IMR-90 (cell line): ENCODE data around the gene MROH2B. TPM values are rescaled to one million over a fixed set of nuclear protein-coding genes. Genes with fewer than 3 reads are reported as not detected.

Source experiments
- ATAC-seq: fragments of 200-7000 bp; cut with Tn5 transposase; 2 replicates; pipeline ENCODE4 v1.9.1; 2020; ENCODE audit warnings: low read depth, mild to moderate bottlenecking, moderate library complexity
- BruUV-seq: library from RNA; stranded (reverse); fragments of 400-500 nt; replicated peaks from 2 replicates; lab custom pipeline; 2021; lab: Mats Ljungman, UMichigan
- CTCF ChIA-PET: fragments of 300-600 bp; formaldehyde crosslinking; extraction: SDS; loops from one replicate; lab custom pipeline; 2021; ENCODE audit warnings: antibody characterized with exemption; lab: Yijun Ruan, JAX
- POLR2A ChIA-PET: fragments of 300-600 bp; sonication (Branson Sonifier 250); formaldehyde crosslinking; loops from one replicate; lab custom pipeline; 2022; ENCODE audit warnings: antibody characterized with exemption; ENCODE audit not compliant: unreplicated experiment; lab: Charles Lee
- DNase-seq: peaks from one replicate; pipeline ENCODE4 v3.0.0; 2013
- H2AFZ ChIP-seq: replicated peaks from 2 replicates; pipeline ENCODE3; 2013; ENCODE audit warnings: low read length, mild to moderate bottlenecking; ENCODE audit not compliant: poor library complexity
- H2AK5ac ChIP-seq: 2 replicates; pipeline ENCODE4 v1.6.1; 2013; ENCODE audit warnings: low read depth, low read length, inconsistent platforms
- H2AK9ac ChIP-seq: replicated peaks from 2 replicates; pipeline ENCODE3; 2013; ENCODE audit warnings: mild to moderate bottlenecking, low read depth, low read length, moderate library complexity; ENCODE audit not compliant: poor library complexity
- H2BK120ac ChIP-seq: 2 replicates; pipeline ENCODE4 v1.6.1; 2013; ENCODE audit warnings: low read depth, low read length, inconsistent platforms
- H2BK15ac ChIP-seq: 3 replicates; pipeline ENCODE4 v1.6.1; 2013; ENCODE audit warnings: low read depth, low read length, inconsistent platforms
- H2BK20ac ChIP-seq: 2 replicates; pipeline ENCODE4 v1.6.1; 2013; ENCODE audit warnings: low read depth, mild to moderate bottlenecking, inconsistent platforms, low read length, moderate library complexity
- H2BK5ac ChIP-seq: 2 replicates; pipeline ENCODE4 v1.6.1; 2013; ENCODE audit warnings: mild to moderate bottlenecking, low read depth, low read length, inconsistent platforms; ENCODE audit not compliant: poor library complexity, severe bottlenecking
- H3K14ac ChIP-seq: replicated peaks from 2 replicates; pipeline ENCODE4 v1.6.1; 2013; ENCODE audit warnings: low read depth, low read length, inconsistent platforms
- H3K18ac ChIP-seq: 2 replicates; pipeline ENCODE4 v1.6.1; 2013; ENCODE audit warnings: low read depth, low read length, control low read depth
- H3K23ac ChIP-seq: 2 replicates; pipeline ENCODE4 v1.6.1; 2013; ENCODE audit warnings: low read depth, low read length, inconsistent platforms
- H3K27ac ChIP-seq: 2 replicates; pipeline ENCODE4 v1.5.1; 2013; ENCODE audit warnings: mild to moderate bottlenecking, control low read depth, low read length; ENCODE audit not compliant: insufficient read depth
- H3K27me3 ChIP-seq: 2 replicates; pipeline ENCODE4 v1.6.1; 2013; ENCODE audit warnings: low read length; ENCODE audit not compliant: control insufficient read depth, insufficient read depth
- H3K36me3 ChIP-seq: 2 replicates; pipeline ENCODE4 v1.6.1; 2013; ENCODE audit warnings: low read length, mixed read lengths; ENCODE audit not compliant: control insufficient read depth, insufficient read depth
- H3K4ac ChIP-seq: 2 replicates; pipeline ENCODE4 v1.6.1; 2013; ENCODE audit warnings: low read depth, low read length, inconsistent platforms
- H3K4me1 ChIP-seq: 2 replicates; pipeline ENCODE4 v1.6.1; 2013; ENCODE audit warnings: low read length, mixed read lengths; ENCODE audit not compliant: control insufficient read depth, insufficient read depth
- H3K4me2 ChIP-seq: 2 replicates; pipeline ENCODE4 v1.6.1; 2013; ENCODE audit warnings: low read depth, mild to moderate bottlenecking, control low read depth, low read length, moderate library complexity
- H3K4me3 ChIP-seq: 2 replicates; pipeline ENCODE4 v1.5.1; 2013; ENCODE audit warnings: low read depth, mild to moderate bottlenecking, control low read depth, low read length, moderate library complexity; ENCODE audit not compliant: insufficient read depth
- H3K56ac ChIP-seq: 2 replicates; pipeline ENCODE4 v1.6.1; 2013; ENCODE audit warnings: low read length, inconsistent platforms; ENCODE audit not compliant: insufficient read depth; ENCODE audit errors: extremely low read depth
- H3K79me1 ChIP-seq, 2 experiments: 2 replicates each; pipeline ENCODE4 v1.6.1; 2013; ENCODE audit warnings: low read length in 2 of 2, inconsistent platforms in 1 of 2, low read depth in 1 of 2
- H3K9ac ChIP-seq: 2 replicates; pipeline ENCODE4 v1.6.1; 2013; ENCODE audit warnings: low read depth, low read length, control low read depth
- H3K9me1 ChIP-seq: 2 replicates; pipeline ENCODE4 v1.6.1; 2013; ENCODE audit warnings: low read length, inconsistent platforms; ENCODE audit not compliant: insufficient read depth
- H3K9me3 ChIP-seq: 2 replicates; pipeline ENCODE4 v1.6.1; 2013; ENCODE audit warnings: low read length; ENCODE audit not compliant: control insufficient read depth, insufficient read depth
- H4K20me1 ChIP-seq: 2 replicates; pipeline ENCODE4 v1.6.1; 2013; ENCODE audit warnings: low read length, inconsistent platforms; ENCODE audit not compliant: insufficient read depth
- H4K5ac ChIP-seq: 2 replicates; pipeline ENCODE4 v1.6.1; 2013; ENCODE audit warnings: mild to moderate bottlenecking, low read depth, low read length, control low read depth
- H4K8ac ChIP-seq, 2 experiments: 2 replicates each; pipeline ENCODE4 v1.6.1; 2013; ENCODE audit warnings: low read depth in 2 of 2, low read length in 2 of 2, control low read depth in 1 of 2, inconsistent platforms in 1 of 2
- H4K91ac ChIP-seq: 2 replicates; pipeline ENCODE4 v1.6.1; 2013; ENCODE audit warnings: low read depth, low read length, inconsistent platforms; ENCODE audit not compliant: insufficient read depth
- BHLHE40 ChIP-seq: fragments of 150-350 bp; IDR thresholded peaks from 2 replicates; pipeline ENCODE4 v1.6.1; 2016; ENCODE audit warnings: mild to moderate bottlenecking, low read depth, low read length
- CHD1 ChIP-seq: IDR thresholded peaks from 2 replicates; pipeline ENCODE4 v1.6.1; 2012; ENCODE audit warnings: low read depth, low read length, improper control_type of control experiment
- ELK1 ChIP-seq: fragments of 150-350 bp; IDR thresholded peaks from 2 replicates; pipeline ENCODE4 v1.6.1; 2016; ENCODE audit warnings: low read depth, mild to moderate bottlenecking, low read length, moderate library complexity, borderline replicate concordance
- FOS ChIP-seq: fragments of 150-350 bp; IDR thresholded peaks from 2 replicates; pipeline ENCODE4 v1.6.1; 2016; ENCODE audit warnings: low read depth, low read length
- MAFK ChIP-seq: IDR thresholded peaks from 2 replicates; pipeline ENCODE4 v1.6.1; 2012; ENCODE audit warnings: low read depth, low read length, improper control_type of control experiment
- MAZ ChIP-seq: IDR thresholded peaks from 2 replicates; pipeline ENCODE4 v1.6.1; 2012; ENCODE audit warnings: low read depth, mild to moderate bottlenecking, low read length, improper control_type of control experiment, moderate library complexity, borderline replicate concordance
- MXI1 ChIP-seq: IDR thresholded peaks from 2 replicates; pipeline ENCODE4 v1.6.1; 2012; ENCODE audit warnings: low read depth, mild to moderate bottlenecking, low read length, moderate library complexity, borderline replicate concordance
- NFE2L2 ChIP-seq: fragments of 150-350 bp; IDR thresholded peaks from 2 replicates; pipeline ENCODE4 v1.6.1; 2016; ENCODE audit warnings: low read depth, mild to moderate bottlenecking, low read length
- POLR2A ChIP-seq: IDR thresholded peaks from 2 replicates; pipeline ENCODE4 v1.6.1; 2012; ENCODE audit warnings: mild to moderate bottlenecking, low read depth, low read length
- RAD21 ChIP-seq: IDR thresholded peaks from 2 replicates; pipeline ENCODE4 v1.6.1; 2012; ENCODE audit warnings: low read length, improper control_type of control experiment
- RCOR1 ChIP-seq: IDR thresholded peaks from 2 replicates; pipeline ENCODE4 v1.6.1; 2012; ENCODE audit warnings: mild to moderate bottlenecking, low read length, improper control_type of control experiment; ENCODE audit not compliant: insufficient replicate concordance
- RFX5 ChIP-seq: IDR thresholded peaks from 2 replicates; pipeline ENCODE4 v1.8.0; 2012; ENCODE audit warnings: low read depth, mild to moderate bottlenecking, low read length, moderate library complexity
- SMC3 ChIP-seq: fragments of 150-350 bp; IDR thresholded peaks from 2 replicates; pipeline ENCODE4 v1.6.1; 2016; ENCODE audit warnings: low read depth, mild to moderate bottlenecking, antibody characterized with exemption, low read length, moderate library complexity
- USF2 ChIP-seq: fragments of 150-350 bp; IDR thresholded peaks from 2 replicates; pipeline ENCODE4 v1.6.1; 2017; ENCODE audit warnings: mild to moderate bottlenecking, antibody characterized with exemption, low read length, low read depth
- WGBS, 2 experiments: methylation state at CpG; one replicate each; pipeline versions ENCODE4 v1.1.5 to v1.1.7; 2013; ENCODE audit warnings: missing lambda C conversion rate in 2 of 2; ENCODE audit not compliant: insufficient read length in 1 of 2; ENCODE audit errors: extremely low coverage in 2 of 2; 5-methylcytosine and 5-hydroxymethylcytosine counted together
- dilution Hi-C: fragments of 300-500 bp; cut with HindIII; formaldehyde crosslinking; loops from one replicate; pipeline ENCODE4 v1.14.3; 2018; ENCODE audit warnings: low sequenced_read_pairs; ENCODE audit not compliant: unreplicated experiment
- in situ Hi-C: fragments of 300-500 bp; cut with MboI; formaldehyde crosslinking; loops from 3 replicates; pipeline ENCODE4 v1.14.3; 2019; ENCODE audit warnings: low sequenced_read_pairs, inconsistent platforms, mixed read lengths
- intact Hi-C: fragments of 100-400 bp; cut with micrococcal nuclease; formaldehyde crosslinking; loops from 2 replicates; pipeline ENCODE4 v1.10.0; 2022
- polyA plus RNA-seq, 3 experiments: library from polyadenylated mRNA; depleted of rRNA; stranded (reverse); fragments of >200 nt; gene quantifications; 2 replicates each; pipeline ENCODE4 v1.2.3, GENCODE V29; 2012; ENCODE audit warnings: low replicate concordance in 1 of 3
- total RNA-seq: library from RNA; depleted of rRNA; stranded (reverse); fragments of >200 nt; gene quantifications from 2 replicates; pipeline ENCODE4 v1.2.3, GENCODE V29; 2012
- TF ChIP-seq, protein P1 (sequence below): conservative IDR thresholded peaks from 2 replicates; pipeline ENCODE4 v1.5.1; 2012; ENCODE audit warnings: mild to moderate bottlenecking, low read depth, low read length, improper control_type of control experiment

Gene MROH2B
- total and polyA plus RNA-seq, 2 of the 4 experiments (the other 2 are of a cell fraction): not detected

DNA sequence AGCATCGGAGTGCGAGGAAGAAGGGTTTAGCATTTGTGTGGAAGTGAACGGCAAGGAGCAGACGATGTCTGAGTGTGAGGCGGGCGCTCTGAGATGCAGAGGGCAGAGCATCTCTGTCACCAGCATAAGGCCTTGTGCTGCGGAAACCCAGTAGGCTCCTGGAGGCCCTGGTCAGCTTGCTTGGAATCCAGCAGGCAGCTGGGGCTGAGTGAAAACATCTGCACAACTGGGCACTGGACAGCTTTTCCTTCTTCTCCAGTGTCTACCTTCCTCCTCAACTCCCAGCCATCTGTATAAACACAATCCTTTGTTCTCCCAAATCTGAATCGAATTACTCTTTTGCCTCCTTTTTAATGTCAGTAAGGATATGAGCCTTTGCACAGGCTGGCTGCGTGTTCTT, 89.7 kb downstream of the MROH2B start:
- DNase-seq (peak; percentile 42), ATAC-seq (peak; percentile 5; the same call in 1 of the 2 replicates)
- H3K36me3 ChIP-seq: no peaks in the 10 kb centered on the region
- H3K18ac ChIP-seq: peak overlapping the region; percentile 87; the same call in 1 of the 2 replicates
- 0 out of 2 replicates have a peak overlapping the region, but pooled peaks have one; percentile 10 for H2AK5ac ChIP-seq
- H3K79me1 ChIP-seq: no peaks in the 10 kb centered on the region
- ChIA-PET POLR2A (no interaction called here), CTCF (no interaction called here)
- intact Hi-C loops: loop anchor here (10.0 kb wide), 1 partner anchor 273 kb away; no protein-coding TSS in a partner anchor
- peak overlapping the region; percentile 48 for H3K4ac ChIP-seq
- peaks cover 13% of the 10 kb centered on the region for H3K4me1 ChIP-seq
- no peak overlapping the region; the same call in 1 of the 2 replicates for H3K14ac ChIP-seq
- TF ChIP-seq RCOR1 (no peak), SMC3 (no peak), USF2 (no peak), BHLHE40 (no peak), ELK1 (no peak), FOS (no peak), MAFK (no peak), CHD1 (no peak), MXI1 (no peak), NFE2L2 (no peak), RAD21 (no peak), MAZ (no peak), POLR2A (no peak), RFX5 (no peak)
- TF ChIP-seq, protein P1, sequence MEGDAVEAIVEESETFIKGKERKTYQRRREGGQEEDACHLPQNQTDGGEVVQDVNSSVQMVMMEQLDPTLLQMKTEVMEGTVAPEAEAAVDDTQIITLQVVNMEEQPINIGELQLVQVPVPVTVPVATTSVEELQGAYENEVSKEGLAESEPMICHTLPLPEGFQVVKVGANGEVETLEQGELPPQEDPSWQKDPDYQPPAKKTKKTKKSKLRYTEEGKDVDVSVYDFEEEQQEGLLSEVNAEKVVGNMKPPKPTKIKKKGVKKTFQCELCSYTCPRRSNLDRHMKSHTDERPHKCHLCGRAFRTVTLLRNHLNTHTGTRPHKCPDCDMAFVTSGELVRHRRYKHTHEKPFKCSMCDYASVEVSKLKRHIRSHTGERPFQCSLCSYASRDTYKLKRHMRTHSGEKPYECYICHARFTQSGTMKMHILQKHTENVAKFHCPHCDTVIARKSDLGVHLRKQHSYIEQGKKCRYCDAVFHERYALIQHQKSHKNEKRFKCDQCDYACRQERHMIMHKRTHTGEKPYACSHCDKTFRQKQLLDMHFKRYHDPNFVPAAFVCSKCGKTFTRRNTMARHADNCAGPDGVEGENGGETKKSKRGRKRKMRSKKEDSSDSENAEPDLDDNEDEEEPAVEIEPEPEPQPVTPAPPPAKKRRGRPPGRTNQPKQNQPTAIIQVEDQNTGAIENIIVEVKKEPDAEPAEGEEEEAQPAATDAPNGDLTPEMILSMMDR: no peak
- BruUV-seq: no TSS peak
- H3K9ac ChIP-seq: no peak overlapping the region
- H3K4me3 ChIP-seq: no peak overlapping the region
- H3K56ac ChIP-seq: no peak overlapping the region
- H2AFZ ChIP-seq: no peak overlapping the region
- dilution Hi-C loops: no loop called here
- no peak overlapping the region for H2AK9ac ChIP-seq
- in situ Hi-C loops: no loop called here
- no peaks in the 10 kb centered on the region for H3K27me3 ChIP-seq
- no peak overlapping the region for H3K4me2 ChIP-seq
- H4K91ac ChIP-seq: peak overlapping the region; percentile 61
- no peaks in the 10 kb centered on the region for H4K20me1 ChIP-seq
- peak overlapping the region; percentile 62 for H4K5ac ChIP-seq
- 0 out of 2 replicates have a peak overlapping the region, but pooled peaks have one; percentile 3 for H3K23ac ChIP-seq
- H2BK120ac ChIP-seq: peak overlapping the region; percentile 86
- peaks cover 7% of the 10 kb centered on the region; the same call in 1 of the 2 replicates for H3K9me1 ChIP-seq
- no peak overlapping the region; the same call in 1 of the 3 replicates for H2BK15ac ChIP-seq
- H3K27ac ChIP-seq: peak overlapping the region; percentile 43; the same call in 1 of the 2 replicates
- WGBS, 2 experiments: no CpG with 5 or more reads among the region's 9 CpGs
- H3K9me3 ChIP-seq: no peaks in the 10 kb centered on the region
- H4K8ac ChIP-seq: peak overlapping the region; percentile 1 to 32; a peak in 2 of 4 replicates
- peak overlapping the region; percentile 22 for H2BK5ac ChIP-seq
- peak overlapping the region; percentile 53 for H2BK20ac ChIP-seq
